Activated CD8-positive, alpha-beta memory T cell treated with anti-CD3 and anti-CD28 coated beads for 24 hours (primary cell): ENCODE data around the gene AHNAK.

ENCODE experiments used
- DNase-seq: peaks from one replicate; pipeline ENCODE4 v3.0.0-alpha.2; 2020

The AHNAK gene

GRCh38 chr11:62492586-62492985 is 54.0 kb downstream of the AHNAK start:
- DNase-seq: no peak

GRCh38 chr11:62491571-62492329 is 54.9 kb downstream of the AHNAK start:
- DNase-seq: no peak

GRCh38 chr11:62489204-62489603 is 57.4 kb downstream of the AHNAK start:
- DNase-seq: no peak

- no peak for DNase-seq
These were observed 58.7 kb downstream of the AHNAK start for GRCh38 chr11:62487738-62488551.

- no peak for DNase-seq
These were observed 59.5 kb downstream of the AHNAK start for GRCh38 chr11:62487136-62487535.

GRCh38 chr11:62484352-62484751 is 62.3 kb downstream of the AHNAK start:
- DNase-seq: no peak

- DNase-seq: no peak
These were observed 63.9 kb downstream of the AHNAK start for GRCh38 chr11:62482753-62483152.

- no peak for DNase-seq
These were observed 66.9 kb downstream of the AHNAK start for GRCh38 chr11:62479631-62480201.

- DNase-seq: no peak
These were observed 68.7 kb downstream of the AHNAK start for GRCh38 chr11:62477927-62478326.

GRCh38 chr11:62472063-62472884 is 74.3 kb downstream of the AHNAK start:
- DNase-seq: no peak

GRCh38 chr11:62471603-62472002 is 75.0 kb downstream of the AHNAK start:
- DNase-seq: no peak

- DNase-seq: no peak
These were observed 78.0 kb downstream of the AHNAK start for GRCh38 chr11:62468577-62468976.

GRCh38 chr11:62466444-62466843 is 80.2 kb downstream of the AHNAK start:
- DNase-seq: no peak

GRCh38 chr11:62464655-62465054 is 82.0 kb downstream of the AHNAK start:
- DNase-seq: no peak

GRCh38 chr11:62463121-62463542 is 83.5 kb downstream of the AHNAK start:
- no peak for DNase-seq

GRCh38 chr11:62462508-62462892 is 84.1 kb downstream of the AHNAK start:
- no peak for DNase-seq

GRCh38 chr11:62461740-62462507 is 84.7 kb downstream of the AHNAK start:
- DNase-seq: no peak

GRCh38 chr11:62459080-62459479 is 87.5 kb downstream of the AHNAK start:
- DNase-seq: no peak

GRCh38 chr11:62458212-62459002 is 88.2 kb downstream of the AHNAK start:
- DNase-seq: no peak

- no peak for DNase-seq
These were observed 89.1 kb downstream of the AHNAK start for GRCh38 chr11:62457478-62457877.

GRCh38 chr11:62456630-62457029 is 90.0 kb downstream of the AHNAK start:
- no peak for DNase-seq
